ENCODE measurements around the gene CHRD. TPM values are rescaled to one million over a fixed set of nuclear protein-coding genes. Genes with fewer than 3 reads are reported as not detected.

Gene CHRD
- total RNA-seq, 4 donors from 2014 or later = 8.2 to 27.4 (median 16.5) TPM

GRCh38 chr3:184388164-184388935 lies 8.5 kb downstream of the CHRD start:
- ATAC-seq = no peak
- 63 to 79% methylated on average over 4 of the region's 8 CpGs for WGBS, 2 donors (ENCODE audit: low coverage in 1 of 2)
- Histone ChIP-seq H3K9me3 (no peaks in the 10 kb centered on the region), H3K27ac (no peak overlapping the region), H3K36me3 (peaks cover 0 to 31% of the 10 kb centered on the region in 2 donors), H3K4me1 (no peaks in the 10 kb centered on the region), H3K4me3 (no peak overlapping the region), H3K27me3 (peaks cover 10% of the 10 kb centered on the region)
- TF ChIP-seq POLR2A (IDR thresholded peaks at IDR 0.05) (no peak), CTCF (IDR thresholded peaks at IDR 0.05) (no peak), POLR2AphosphoS5 (IDR thresholded peaks at IDR 0.05) (no peak), EP300 (IDR thresholded peaks at IDR 0.05) (no peak)

GRCh38 chr3:184388936-184389230 lies 9.0 kb downstream of the CHRD start:
- Histone ChIP-seq H3K27ac (no peak overlapping the region), H3K9me3 (no peaks in the 10 kb centered on the region), H3K36me3 (peaks cover 0 to 30% of the 10 kb centered on the region in 2 donors), H3K4me3 (no peak overlapping the region), H3K4me1 (no peaks in the 10 kb centered on the region), H3K27me3 (peaks cover 10% of the 10 kb centered on the region)
- TF ChIP-seq EP300 (IDR thresholded peaks at IDR 0.05) (no peak), CTCF (IDR thresholded peaks at IDR 0.05) (no peak), POLR2AphosphoS5 (IDR thresholded peaks at IDR 0.05) (no peak), POLR2A (IDR thresholded peaks at IDR 0.05) (no peak)
- 71% methylated on average over 1 of the region's 8 CpGs; no CpG with 5 or more reads in 1 of the 2 donors for WGBS, 2 donors (ENCODE audit: low coverage in 1 of 2)
- ATAC-seq = no peak

- TF ChIP-seq POLR2AphosphoS5 (IDR thresholded peaks at IDR 0.05) (no peak), EP300 (IDR thresholded peaks at IDR 0.05) (no peak), POLR2A (IDR thresholded peaks at IDR 0.05) (no peak), CTCF (IDR thresholded peaks at IDR 0.05) (no peak)
- no peak overlapping the region for H3K27ac ChIP-seq
- peaks cover 0 to 29% of the 10 kb centered on the region in 2 donors for H3K36me3 ChIP-seq
- WGBS, 2 donors (ENCODE audit: low coverage in 1 of 2) = 57 to 59% methylated on average over 2 of the region's 5 CpGs
- no peak overlapping the region for H3K4me3 ChIP-seq
- H3K4me1 ChIP-seq = no peaks in the 10 kb centered on the region
- no peaks in the 10 kb centered on the region for H3K9me3 ChIP-seq
- ATAC-seq = no peak
- peaks cover 10% of the 10 kb centered on the region for H3K27me3 ChIP-seq
These were observed 9.5 kb downstream of the CHRD start for GRCh38 chr3:184389384-184389783.

- TF ChIP-seq POLR2AphosphoS5 (IDR thresholded peaks at IDR 0.05) (no peak), EP300 (IDR thresholded peaks at IDR 0.05) (no peak), POLR2A (IDR thresholded peaks at IDR 0.05) (no peak), CTCF (IDR thresholded peaks at IDR 0.05) (no peak)
- Histone ChIP-seq H3K36me3 (peaks cover 0 to 27% of the 10 kb centered on the region in 2 donors), H3K9me3 (no peaks in the 10 kb centered on the region), H3K27ac (no peak overlapping the region), H3K4me1 (no peaks in the 10 kb centered on the region), H3K27me3 (peaks cover 10% of the 10 kb centered on the region), H3K4me3 (no peak overlapping the region)
- 78 to 81% methylated on average over 2 to 4 of the region's 5 CpGs for WGBS, 2 donors (ENCODE audit: low coverage in 1 of 2)
- no peak for ATAC-seq
These were observed 10.2 kb downstream of the CHRD start for GRCh38 chr3:184389935-184390528.

- Histone ChIP-seq H3K27ac (no peak overlapping the region), H3K36me3 (peaks cover 0 to 22% of the 10 kb centered on the region in 2 donors), H3K4me3 (no peak overlapping the region), H3K4me1 (no peaks in the 10 kb centered on the region), H3K27me3 (peaks cover 5% of the 10 kb centered on the region), H3K9me3 (no peaks in the 10 kb centered on the region)
- TF ChIP-seq CTCF (IDR thresholded peaks at IDR 0.05) = no peak
- TF ChIP-seq POLR2AphosphoS5 (IDR thresholded peaks at IDR 0.05) = no peak
- no peak for TF ChIP-seq EP300 (IDR thresholded peaks at IDR 0.05)
- TF ChIP-seq POLR2A (IDR thresholded peaks at IDR 0.05) = no peak
- 55 to 79% methylated on average over 2 to 3 of the region's 3 CpGs for WGBS, 2 donors (ENCODE audit: low coverage in 1 of 2)
- ATAC-seq = no peak
These were observed 11.4 kb downstream of the CHRD start for GRCh38 chr3:184391266-184391665.

All from gastroesophageal sphincter (tissue), 4 donors.